Forelimb muscle (tissue), 1 donor: Measurements from ENCODE around the gene NUP205. TPM values are rescaled to one million over a fixed set of nuclear protein-coding genes. Genes with fewer than 3 reads are reported as not detected.
A peak's percentile ranks its signal among the peaks of the same experiment; 100 is the strongest.

ENCODE experiments used
- DNase-seq: peaks from one replicate; pipeline ENCODE4 v3.0.0-alpha.2; 2013; ENCODE audit warnings: low read depth
- polyA plus RNA-seq: library from polyadenylated mRNA; unstranded; fragments of 120-200 nt; gene quantifications from one replicate; pipeline ENCODE4 v1.2.1, GENCODE V29; 2013; ENCODE audit not compliant: insufficient read length

Gene NUP205
- polyA plus RNA-seq, 1 donor = 32.2 TPM

GRCh38 chr7:135550196-135550595, 7.5 kb upstream of the NUP205 start:
- no peak for DNase-seq

- no peak for DNase-seq
Observed at GRCh38 chr7:135552148-135552547, 5.6 kb upstream of the NUP205 start.

GRCh38 chr7:135553346-135553745, 4.4 kb upstream of the NUP205 start:
- DNase-seq = no peak

GRCh38 chr7:135558337-135558767, 635 bp downstream of the NUP205 start:
- peak; percentile 43 for DNase-seq

GRCh38 chr7:135558881-135559280, 1.2 kb downstream of the NUP205 start:
- DNase-seq = no peak

GRCh38 chr7:135560631-135561030, 2.9 kb downstream of the NUP205 start:
- DNase-seq = no peak

- no peak for DNase-seq
Observed at GRCh38 chr7:135562720-135563119, 5.0 kb downstream of the NUP205 start.

- DNase-seq = no peak
Observed at GRCh38 chr7:135571834-135572233, 14.1 kb downstream of the NUP205 start.

- DNase-seq = no peak
Observed at GRCh38 chr7:135573541-135573940, 15.8 kb downstream of the NUP205 start.

GRCh38 chr7:135575296-135575695, 17.6 kb downstream of the NUP205 start:
- DNase-seq = no peak

- no peak for DNase-seq
Observed at GRCh38 chr7:135578569-135578968, 20.9 kb downstream of the NUP205 start.

- DNase-seq = no peak
Observed at GRCh38 chr7:135584362-135585353, 26.9 kb downstream of the NUP205 start.

- DNase-seq = no peak
Observed at GRCh38 chr7:135597181-135597925, 39.6 kb downstream of the NUP205 start.

GRCh38 chr7:135597926-135598305, 40.2 kb downstream of the NUP205 start:
- DNase-seq = no peak

- DNase-seq = no peak
Observed at GRCh38 chr7:135599471-135599870, 41.8 kb downstream of the NUP205 start.

GRCh38 chr7:135600226-135600625, 42.5 kb downstream of the NUP205 start:
- no peak for DNase-seq

GRCh38 chr7:135601182-135601581, 43.5 kb downstream of the NUP205 start:
- no peak for DNase-seq

- no peak for DNase-seq
Observed at GRCh38 chr7:135602304-135602703, 44.6 kb downstream of the NUP205 start.

- DNase-seq = no peak
Observed at GRCh38 chr7:135616136-135616535, 58.4 kb downstream of the NUP205 start.

- no peak for DNase-seq
Observed at GRCh38 chr7:135617781-135618180, 60.1 kb downstream of the NUP205 start.

- DNase-seq = no peak
Observed at GRCh38 chr7:135618510-135618909, 60.8 kb downstream of the NUP205 start.

- DNase-seq = no peak
Observed at GRCh38 chr7:135620447-135620846, 62.7 kb downstream of the NUP205 start.
